ENCODE measurements around the gene JPH2.

JPH2 gene

DNA sequence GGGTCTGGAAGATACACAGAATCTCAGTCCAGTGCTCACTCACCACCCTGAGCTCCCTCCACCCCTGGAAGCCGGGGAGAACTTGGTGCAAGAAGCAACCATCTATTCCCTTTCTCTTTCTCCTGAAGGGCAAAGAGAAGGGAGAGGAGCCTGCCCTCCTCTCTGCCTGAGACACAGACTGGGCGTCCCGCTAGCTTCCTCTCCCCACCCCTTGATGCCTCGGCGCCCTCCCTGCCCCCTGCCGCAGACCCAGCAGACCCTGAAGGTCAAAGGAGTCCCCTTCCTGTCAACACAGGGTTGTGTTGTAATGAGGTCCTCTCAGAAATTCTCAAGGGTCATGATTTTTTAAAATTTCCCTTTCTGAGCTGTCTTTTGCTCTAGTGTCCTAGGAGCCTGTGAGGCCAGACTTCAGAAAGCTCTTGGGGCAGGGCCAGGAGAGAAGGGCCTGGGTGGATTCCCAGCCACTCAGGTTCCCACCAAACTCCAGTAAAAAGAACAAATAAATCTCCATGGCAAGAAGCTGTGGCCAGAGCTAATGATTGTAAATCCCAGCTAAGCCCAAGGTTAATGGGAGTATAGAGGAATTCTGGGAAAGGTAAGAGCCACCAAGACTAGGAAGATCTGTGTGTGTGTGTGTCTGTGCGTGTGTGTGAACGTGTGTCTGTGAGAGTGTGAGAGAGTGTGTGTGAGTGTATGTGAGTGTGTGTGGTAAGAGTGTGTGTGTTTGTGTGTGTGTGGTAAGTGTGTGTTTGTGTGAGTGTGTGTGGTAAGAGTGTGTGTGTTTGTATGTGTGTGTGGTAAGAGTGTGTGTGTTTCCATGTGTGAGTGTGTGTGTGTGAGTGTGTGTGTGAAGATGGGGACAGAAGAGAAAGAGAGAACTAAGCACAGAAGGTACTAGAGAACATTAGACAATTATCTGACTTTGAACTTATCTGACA, 1.1 kb upstream of the JPH2 start:
- no peak for DNase-seq

DNA sequence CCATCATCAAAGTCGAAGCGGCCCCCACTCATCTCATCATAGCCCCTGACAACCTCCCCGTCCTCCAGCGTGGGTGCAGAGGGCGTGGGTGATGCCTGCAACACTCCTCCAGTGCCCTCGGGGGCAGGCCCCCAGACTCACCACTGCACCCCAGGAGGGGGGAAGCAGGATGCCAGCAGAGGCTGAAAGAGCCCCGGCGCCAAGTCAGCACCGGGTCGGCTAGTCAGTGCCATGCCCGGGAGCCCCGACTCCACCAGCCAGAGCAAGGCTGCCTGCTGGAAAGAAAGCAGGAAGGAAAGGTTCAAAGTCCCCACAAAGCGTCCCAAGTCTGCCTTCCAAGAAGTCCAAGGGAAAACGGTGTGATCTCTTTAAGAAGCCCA, 324 bp downstream of the JPH2 start:
- DNase-seq: no peak

- no peak for DNase-seq
Measured at GRCh38 chr20:44186201-44186600, 787 bp downstream of the JPH2 start.

- DNase-seq: no peak
Measured at GRCh38 chr20:44185574-44185973, 1.4 kb downstream of the JPH2 start.

DNA sequence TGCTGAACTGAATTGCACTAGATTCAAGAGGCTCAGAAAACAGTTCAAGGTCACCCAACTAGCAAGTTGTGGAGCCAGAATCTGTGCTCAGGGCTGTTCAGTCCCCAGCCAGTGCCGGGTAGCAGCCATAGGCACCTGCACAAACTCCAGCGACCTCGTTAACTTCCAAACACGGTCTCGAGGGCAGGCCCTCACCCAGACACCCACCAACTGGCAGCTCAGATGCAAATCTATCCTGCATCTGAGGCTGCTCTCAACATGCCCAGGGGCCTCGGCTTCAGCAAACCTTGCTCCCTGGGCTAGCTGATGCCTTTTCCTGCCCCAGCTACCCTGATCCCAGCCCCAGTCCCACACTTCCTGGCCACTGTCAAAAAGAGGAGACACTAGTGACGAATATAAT, 3.7 kb downstream of the JPH2 start:
- DNase-seq: no peak

DNA sequence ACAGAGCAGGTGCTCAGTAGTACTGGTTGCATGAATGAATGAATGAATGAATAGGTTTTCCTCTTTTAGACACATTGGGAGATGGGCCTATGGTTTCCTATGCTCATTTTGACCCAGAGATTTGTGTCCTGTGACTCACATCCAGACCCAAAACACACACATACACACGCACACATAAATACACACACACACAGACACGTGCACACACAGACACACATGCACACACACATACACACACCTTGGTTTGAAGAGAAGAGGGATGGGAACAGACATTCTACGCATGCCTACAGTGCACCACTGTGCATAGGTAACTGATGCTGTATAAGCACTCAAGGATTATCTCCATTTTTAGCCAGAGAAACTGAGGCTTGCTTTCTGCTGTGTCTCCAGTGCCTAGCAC, 4.1 kb downstream of the JPH2 start:
- DNase-seq: no peak

- DNase-seq: no peak
Measured at GRCh38 chr20:44182135-44182765, 4.7 kb downstream of the JPH2 start.

GRCh38 chr20:44181611-44182010, 5.4 kb downstream of the JPH2 start:
- DNase-seq: no peak

GRCh38 chr20:44180814-44181213, 6.2 kb downstream of the JPH2 start:
- no peak for DNase-seq

DNA sequence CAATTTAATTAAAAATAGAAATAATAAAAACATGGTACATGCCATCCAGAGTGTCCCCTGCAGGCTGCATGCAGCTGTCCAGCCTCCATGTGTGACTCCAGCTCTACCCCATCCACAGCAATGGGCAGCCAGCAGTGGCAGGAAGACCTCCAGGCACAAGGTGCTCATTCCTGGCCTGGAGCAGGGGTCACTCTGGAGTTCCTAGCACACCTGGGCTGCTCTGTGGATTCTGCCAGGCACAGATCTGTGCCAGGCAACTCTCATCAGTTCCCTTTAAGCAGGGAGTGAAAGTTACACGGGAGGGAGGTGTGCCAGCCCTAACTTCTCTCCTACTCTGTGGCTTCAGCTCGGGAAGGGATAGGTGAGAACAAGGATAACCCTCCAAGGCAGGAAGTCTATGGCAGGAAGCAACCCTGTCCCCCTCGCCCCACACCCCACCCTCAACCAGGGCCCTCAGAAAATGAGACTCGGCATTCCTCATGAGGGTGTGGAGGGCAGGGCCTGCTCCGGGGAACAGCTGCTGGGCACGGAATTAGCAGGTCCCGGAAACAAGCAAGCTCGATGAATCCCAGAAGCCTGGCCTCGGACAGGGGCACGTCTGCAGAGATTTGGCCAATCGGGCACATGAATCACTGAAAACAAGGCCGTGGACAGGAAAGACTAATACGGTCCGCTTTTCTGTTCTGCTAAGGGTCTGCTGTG, 10.0 kb downstream of the JPH2 start:
- no peak for DNase-seq

- no peak for DNase-seq
Measured at GRCh38 chr20:44174996-44175765, 11.8 kb downstream of the JPH2 start.

GRCh38 chr20:44173846-44174245, 13.1 kb downstream of the JPH2 start:
- no peak for DNase-seq

GRCh38 chr20:44173116-44173515, 13.9 kb downstream of the JPH2 start:
- DNase-seq: no peak

GRCh38 chr20:44172572-44172950, 14.4 kb downstream of the JPH2 start:
- DNase-seq: no peak

- no peak for DNase-seq
Measured at GRCh38 chr20:44171775-44172571, 15.0 kb downstream of the JPH2 start.

DNA sequence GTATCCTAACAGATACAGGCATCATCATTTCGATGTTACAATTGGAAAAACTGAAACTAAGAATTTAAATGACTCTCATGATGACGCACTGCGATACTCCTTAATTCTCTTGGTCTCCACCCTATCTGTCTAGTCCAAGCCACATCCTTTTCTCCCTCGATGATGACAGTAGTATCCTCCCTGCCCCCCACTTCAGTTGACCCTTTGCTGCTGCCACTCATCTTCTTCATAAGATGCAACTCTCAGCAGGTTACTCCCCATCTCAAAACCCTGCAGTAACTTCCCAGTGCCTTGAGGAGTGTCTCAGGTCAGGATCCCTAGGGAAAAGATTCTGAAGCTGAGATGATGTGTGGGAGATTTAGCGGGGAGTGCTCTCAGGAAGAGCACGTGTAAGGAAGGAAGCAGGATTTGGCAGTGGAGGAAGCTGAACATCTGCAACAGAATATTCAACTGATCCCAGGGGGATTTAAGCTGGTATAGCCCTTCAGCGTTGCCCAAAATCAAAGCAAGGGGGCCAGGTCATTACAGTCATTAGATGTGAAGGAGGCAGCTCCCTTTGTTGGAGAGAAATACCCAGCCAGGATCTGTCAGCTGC, 16.1 kb downstream of the JPH2 start:
- DNase-seq: no peak

GRCh38 chr20:44167736-44168135, 19.3 kb downstream of the JPH2 start:
- DNase-seq: no peak

DNA sequence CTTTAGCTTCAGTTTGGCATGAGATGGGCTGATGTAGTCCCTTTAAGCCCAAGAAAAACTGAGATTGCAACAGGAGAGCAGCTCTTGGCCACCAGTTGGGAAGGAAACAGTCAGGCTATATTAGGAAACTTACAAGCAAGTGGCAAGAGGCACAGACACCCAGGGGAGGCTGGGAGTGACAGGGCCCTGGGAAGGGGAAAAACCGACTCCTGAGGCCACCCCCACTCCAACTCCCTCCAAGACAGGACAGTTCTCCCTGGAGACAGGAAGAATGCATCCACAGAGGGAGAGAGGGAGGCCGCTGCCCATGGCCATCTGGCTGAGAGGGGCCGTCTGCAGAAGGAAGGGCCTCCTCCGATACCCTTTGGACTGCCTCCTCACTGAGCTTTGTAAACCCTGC, 20.5 kb downstream of the JPH2 start:
- DNase-seq: no peak

DNA sequence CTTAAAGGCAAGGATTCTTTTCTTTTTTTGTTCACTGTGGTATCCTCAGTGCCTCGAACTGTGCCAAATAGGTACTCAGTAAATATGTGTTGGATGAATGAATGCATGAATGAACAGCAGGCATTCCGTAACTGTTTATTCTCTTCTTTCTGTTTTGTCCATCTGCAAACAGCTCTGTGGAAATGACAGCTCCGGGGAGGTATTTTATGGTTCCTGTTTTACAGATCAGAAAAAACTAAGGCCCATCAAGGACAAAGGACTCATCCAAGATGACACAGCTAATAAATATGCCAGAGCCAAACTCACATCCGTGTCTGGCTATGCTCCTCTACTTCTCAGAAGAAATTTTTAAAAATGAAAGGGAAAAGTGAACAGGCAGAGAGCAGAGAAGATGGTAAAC, 21.0 kb downstream of the JPH2 start:
- no peak for DNase-seq

DNA sequence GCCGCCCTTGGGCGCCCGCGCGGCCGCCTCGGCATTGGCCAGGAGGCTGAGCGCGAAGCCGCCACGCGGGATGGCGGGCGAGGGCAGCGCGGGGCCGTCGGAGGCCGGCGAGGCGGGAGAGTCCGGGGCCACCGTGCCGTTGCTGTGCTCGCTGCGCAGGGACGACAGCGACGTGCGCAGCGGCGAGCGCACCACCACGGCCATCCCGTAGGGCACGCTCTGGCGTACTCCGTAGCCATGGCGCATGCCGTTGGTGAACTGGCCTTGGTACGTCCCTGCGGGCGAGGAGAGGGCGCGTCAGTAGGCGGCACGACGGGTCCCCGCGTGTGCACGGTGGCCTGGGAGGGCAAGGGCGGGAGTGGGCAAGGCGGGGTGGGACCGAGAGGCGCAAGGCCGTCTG, 26.9 kb downstream of the JPH2 start:
- DNase-seq: no peak

DNA sequence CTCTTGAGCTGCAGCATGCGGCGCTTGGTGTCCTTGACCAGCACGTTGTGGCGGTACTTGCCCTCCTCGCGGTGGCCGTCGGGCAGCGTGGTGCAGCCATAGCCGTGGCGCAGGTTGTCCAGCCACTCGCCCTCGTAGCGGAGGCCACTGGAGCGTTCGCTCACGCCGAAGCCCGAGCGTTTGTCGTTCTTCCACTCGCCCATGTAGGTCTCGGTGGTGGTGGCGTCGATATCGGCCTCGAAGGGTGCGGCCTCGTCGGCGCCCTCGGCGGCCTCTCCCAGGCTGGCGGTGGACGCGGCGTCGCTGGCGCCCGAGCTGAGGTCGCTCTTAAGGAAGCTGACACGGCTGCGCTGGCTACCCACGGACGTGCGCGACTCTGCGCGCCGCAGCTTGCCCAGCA, 27.3 kb downstream of the JPH2 start:
- DNase-seq: no peak

- DNase-seq: no peak
Measured at GRCh38 chr20:44159125-44159524, 27.9 kb downstream of the JPH2 start.

Data from activated gamma-delta T cell (primary cell).